ENCODE data around the gene CACNA2D3.

DNA sequence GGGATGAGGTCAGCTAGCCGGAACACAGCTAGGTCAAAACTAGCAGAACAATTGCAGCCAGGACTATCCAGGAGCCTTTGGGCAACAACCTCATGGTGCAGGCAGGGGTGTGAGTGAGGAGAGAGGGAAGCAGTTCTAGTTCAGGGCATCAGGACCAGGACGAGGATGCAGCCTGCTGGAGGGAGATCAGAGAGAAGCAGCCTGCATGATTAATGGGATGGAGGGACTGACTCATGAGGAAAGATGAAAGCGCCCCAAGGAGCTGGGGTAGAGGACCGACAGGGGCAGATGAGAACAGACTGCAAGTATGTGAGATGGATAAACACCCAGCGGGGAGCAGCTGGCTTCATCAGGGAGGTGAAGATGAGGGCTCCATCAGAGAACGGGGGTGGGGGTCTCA, 843.4 kb downstream of the CACNA2D3 start:
- TF ChIP-seq, protein P1, sequence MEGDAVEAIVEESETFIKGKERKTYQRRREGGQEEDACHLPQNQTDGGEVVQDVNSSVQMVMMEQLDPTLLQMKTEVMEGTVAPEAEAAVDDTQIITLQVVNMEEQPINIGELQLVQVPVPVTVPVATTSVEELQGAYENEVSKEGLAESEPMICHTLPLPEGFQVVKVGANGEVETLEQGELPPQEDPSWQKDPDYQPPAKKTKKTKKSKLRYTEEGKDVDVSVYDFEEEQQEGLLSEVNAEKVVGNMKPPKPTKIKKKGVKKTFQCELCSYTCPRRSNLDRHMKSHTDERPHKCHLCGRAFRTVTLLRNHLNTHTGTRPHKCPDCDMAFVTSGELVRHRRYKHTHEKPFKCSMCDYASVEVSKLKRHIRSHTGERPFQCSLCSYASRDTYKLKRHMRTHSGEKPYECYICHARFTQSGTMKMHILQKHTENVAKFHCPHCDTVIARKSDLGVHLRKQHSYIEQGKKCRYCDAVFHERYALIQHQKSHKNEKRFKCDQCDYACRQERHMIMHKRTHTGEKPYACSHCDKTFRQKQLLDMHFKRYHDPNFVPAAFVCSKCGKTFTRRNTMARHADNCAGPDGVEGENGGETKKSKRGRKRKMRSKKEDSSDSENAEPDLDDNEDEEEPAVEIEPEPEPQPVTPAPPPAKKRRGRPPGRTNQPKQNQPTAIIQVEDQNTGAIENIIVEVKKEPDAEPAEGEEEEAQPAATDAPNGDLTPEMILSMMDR (conservative IDR thresholded peaks at IDR 0.05 in 1 of 2, IDR thresholded peaks at IDR 0.05 in 1 of 2; ENCODE audit: extremely low read depth in 1 of 2, insufficient read depth in 1 of 2, low read depth in 1 of 2, low read length in 2 of 2): no peak
- TF ChIP-seq EZH2 (IDR thresholded peaks at IDR 0.05; ENCODE audit: borderline replicate concordance, low read length): no peak
